ENCODE measurements around the gene BTBD9. TPM values are rescaled to one million over a fixed set of nuclear protein-coding genes. Genes with fewer than 3 reads are reported as not detected.

Gene BTBD9
- total RNA-seq, 1 donor from 2014 or later, result 9.9 TPM

DNA sequence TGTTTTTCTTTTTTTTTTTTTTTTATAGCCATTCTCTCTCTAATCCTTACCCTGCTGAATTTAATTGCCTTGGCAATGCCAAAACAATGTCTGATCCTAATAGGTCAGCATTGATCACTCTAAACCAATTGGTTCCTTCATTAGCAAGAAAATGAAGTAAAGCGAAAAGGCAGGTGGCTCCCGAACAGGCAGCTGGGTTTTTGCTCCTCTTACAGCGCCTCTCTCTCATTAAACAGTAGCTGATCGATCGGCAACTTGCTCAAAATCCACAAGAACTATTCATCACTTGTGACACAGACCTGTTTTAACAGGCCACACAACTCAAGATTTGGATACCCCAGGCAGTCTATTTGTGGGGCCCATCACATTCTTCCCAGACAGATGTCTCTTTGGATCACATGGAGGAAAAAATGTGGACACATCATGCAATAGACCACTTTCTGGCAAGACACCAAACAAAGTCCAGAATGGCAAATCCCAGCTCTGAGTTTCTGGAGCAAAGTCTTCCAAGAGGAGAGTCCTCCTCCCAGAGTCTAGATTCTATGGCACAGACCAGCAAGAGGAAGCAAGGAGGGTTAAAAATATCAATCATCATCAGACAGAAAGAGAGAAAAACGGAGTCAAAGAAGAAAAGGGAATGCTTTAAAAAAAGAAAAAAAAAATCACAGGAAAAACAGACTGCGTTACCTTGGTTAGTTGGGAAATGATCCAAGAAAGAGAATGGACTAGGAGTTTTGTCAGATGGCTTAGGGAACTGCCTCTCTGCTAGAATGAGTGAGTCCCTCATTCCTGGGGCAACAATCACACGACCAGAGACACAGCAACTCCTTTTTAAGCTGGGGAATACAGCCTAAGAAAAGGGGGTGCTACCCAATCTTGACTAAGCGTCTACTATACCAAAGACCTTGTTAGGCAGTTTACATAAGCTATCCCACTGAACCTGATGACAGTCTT is 247.8 kb downstream of the BTBD9 start:
- no peaks in the 10 kb centered on the region for H3K36me3 ChIP-seq
- TF ChIP-seq, protein P1, sequence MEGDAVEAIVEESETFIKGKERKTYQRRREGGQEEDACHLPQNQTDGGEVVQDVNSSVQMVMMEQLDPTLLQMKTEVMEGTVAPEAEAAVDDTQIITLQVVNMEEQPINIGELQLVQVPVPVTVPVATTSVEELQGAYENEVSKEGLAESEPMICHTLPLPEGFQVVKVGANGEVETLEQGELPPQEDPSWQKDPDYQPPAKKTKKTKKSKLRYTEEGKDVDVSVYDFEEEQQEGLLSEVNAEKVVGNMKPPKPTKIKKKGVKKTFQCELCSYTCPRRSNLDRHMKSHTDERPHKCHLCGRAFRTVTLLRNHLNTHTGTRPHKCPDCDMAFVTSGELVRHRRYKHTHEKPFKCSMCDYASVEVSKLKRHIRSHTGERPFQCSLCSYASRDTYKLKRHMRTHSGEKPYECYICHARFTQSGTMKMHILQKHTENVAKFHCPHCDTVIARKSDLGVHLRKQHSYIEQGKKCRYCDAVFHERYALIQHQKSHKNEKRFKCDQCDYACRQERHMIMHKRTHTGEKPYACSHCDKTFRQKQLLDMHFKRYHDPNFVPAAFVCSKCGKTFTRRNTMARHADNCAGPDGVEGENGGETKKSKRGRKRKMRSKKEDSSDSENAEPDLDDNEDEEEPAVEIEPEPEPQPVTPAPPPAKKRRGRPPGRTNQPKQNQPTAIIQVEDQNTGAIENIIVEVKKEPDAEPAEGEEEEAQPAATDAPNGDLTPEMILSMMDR (IDR thresholded peaks at IDR 0.05), result no peak
- no peak overlapping the region for H3K4me3 ChIP-seq
- H3K27ac ChIP-seq, result no peak overlapping the region
- H3K4me1 ChIP-seq, result no peaks in the 10 kb centered on the region
- no peaks in the 10 kb centered on the region for H3K9me3 ChIP-seq
- no peaks in the 10 kb centered on the region for H3K27me3 ChIP-seq
- intact Hi-C loops (cut with DNase I), result no loop called here
- no peak for DNase-seq (ENCODE audit: low spot score in 2 of 2)

DNA sequence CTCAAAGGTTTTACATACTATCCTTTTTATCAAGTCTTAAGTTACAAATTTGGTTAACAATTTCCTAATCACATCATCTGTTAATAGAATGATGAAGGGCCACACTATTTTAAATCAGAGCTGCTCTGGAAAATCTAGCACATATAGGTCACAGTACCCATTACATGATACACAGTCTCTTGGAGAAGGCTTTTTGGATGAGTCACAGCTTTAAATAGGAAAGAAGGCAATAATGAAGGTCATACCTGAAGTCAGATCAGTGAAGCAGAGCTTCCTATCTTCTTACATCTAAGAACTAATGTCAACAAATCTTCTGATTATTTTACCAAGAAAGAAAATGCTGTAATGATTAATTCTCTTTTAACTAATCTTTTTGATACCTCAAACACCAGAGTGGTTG is 248.5 kb downstream of the BTBD9 start:
- H3K36me3 ChIP-seq, result no peaks in the 10 kb centered on the region
- H3K27ac ChIP-seq, result no peak overlapping the region
- intact Hi-C loops (cut with DNase I), result no loop called here
- no peaks in the 10 kb centered on the region for H3K27me3 ChIP-seq
- no peak overlapping the region for H3K4me3 ChIP-seq
- DNase-seq (ENCODE audit: low spot score in 2 of 2), result no peak
- TF ChIP-seq, protein P1 (IDR thresholded peaks at IDR 0.05), result no peak
- no peaks in the 10 kb centered on the region for H3K9me3 ChIP-seq
- H3K4me1 ChIP-seq, result no peaks in the 10 kb centered on the region

DNA sequence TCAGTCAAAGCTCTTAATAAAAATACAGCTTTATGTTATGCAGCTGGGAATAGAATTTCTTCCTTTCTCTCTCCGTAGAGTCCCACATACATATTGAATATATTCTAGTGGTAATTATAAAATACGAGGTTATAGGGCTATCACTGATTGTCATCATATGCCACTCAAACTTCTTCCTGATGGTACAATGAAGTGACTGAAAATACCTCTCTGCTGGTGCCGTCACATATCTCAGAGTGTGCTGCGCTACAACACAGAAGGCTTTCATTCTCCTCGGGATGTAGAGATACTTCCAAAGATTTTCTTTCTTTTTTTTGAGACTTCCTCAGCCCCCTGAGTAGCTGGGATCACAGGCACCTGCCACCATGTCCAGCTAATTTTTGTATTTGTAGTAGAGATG is 249.9 kb downstream of the BTBD9 start:
- Histone ChIP-seq H3K27ac (no peak overlapping the region), H3K9me3 (no peaks in the 10 kb centered on the region), H3K4me1 (no peaks in the 10 kb centered on the region), H3K36me3 (no peaks in the 10 kb centered on the region), H3K4me3 (no peak overlapping the region), H3K27me3 (no peaks in the 10 kb centered on the region)
- intact Hi-C loops (cut with DNase I), result no loop called here
- TF ChIP-seq, protein P1 (IDR thresholded peaks at IDR 0.05), result no peak
- DNase-seq (ENCODE audit: low spot score in 2 of 2), result no peak

DNA sequence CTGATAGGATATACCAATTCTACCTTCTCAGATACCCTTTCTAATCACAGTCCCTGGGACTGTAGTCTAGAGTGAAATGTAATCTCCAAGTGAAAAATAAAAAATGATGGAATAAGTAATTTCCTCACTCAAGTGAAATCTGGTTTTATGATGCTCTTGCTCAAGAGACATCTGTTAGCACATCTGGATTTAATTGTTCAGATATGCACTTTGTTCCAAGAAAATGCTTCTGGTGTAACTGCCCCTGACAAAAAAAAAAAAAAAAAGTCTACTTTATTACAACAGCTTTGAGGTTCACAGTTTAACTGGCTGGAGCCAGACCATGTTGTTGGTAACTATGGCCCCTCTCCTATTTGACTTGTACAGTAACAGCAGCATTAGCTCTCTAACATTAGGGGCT is 251.8 kb downstream of the BTBD9 start:
- Histone ChIP-seq H3K4me1 (no peaks in the 10 kb centered on the region), H3K27ac (no peak overlapping the region), H3K27me3 (no peaks in the 10 kb centered on the region), H3K36me3 (no peaks in the 10 kb centered on the region), H3K4me3 (no peak overlapping the region), H3K9me3 (no peaks in the 10 kb centered on the region)
- DNase-seq (ENCODE audit: low spot score in 2 of 2), result no peak
- TF ChIP-seq, protein P1 (IDR thresholded peaks at IDR 0.05), result no peak
- intact Hi-C loops (cut with DNase I), result no loop called here

DNA sequence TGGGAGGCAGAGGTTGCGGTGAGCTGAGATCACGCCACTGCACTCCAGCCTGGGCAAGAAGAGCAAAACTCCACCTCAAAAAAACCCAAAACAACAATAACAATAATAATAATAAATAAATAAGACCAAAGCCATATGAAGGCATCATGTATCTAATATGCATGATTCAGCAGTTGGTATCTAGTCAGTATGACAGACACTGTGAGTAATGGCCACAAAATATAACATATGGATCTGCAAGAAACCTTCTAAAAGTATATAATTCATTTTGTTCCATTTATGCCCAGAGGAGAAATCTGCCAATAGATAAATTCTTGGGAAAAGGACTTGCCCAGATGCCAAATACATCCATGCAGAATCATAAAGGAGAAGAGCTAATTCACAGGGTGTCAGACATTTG is 252.3 kb downstream of the BTBD9 start:
- no peak overlapping the region for H3K27ac ChIP-seq
- no peaks in the 10 kb centered on the region for H3K27me3 ChIP-seq
- no peaks in the 10 kb centered on the region for H3K9me3 ChIP-seq
- H3K36me3 ChIP-seq, result no peaks in the 10 kb centered on the region
- no peaks in the 10 kb centered on the region for H3K4me1 ChIP-seq
- no peak for DNase-seq (ENCODE audit: low spot score in 2 of 2)
- intact Hi-C loops (cut with DNase I), result no loop called here
- TF ChIP-seq, protein P1 (IDR thresholded peaks at IDR 0.05), result no peak
- H3K4me3 ChIP-seq, result no peak overlapping the region

Data from ascending aorta (tissue), 2 donors.